ENCODE measurements around the gene CLN6. TPM values are rescaled to one million over a fixed set of nuclear protein-coding genes. Genes with fewer than 3 reads are reported as not detected.
A peak's percentile ranks its signal among the peaks of the same experiment; 100 is the strongest.
"Not testable (repeated sequence)": the region's sequence is repeated elsewhere in the genome, so short reads cannot be mapped to it uniquely, and the experiment has no call there.

The CLN6 gene
- total RNA-seq, 4 donors from 2014 or later = 1.8 to 34.0 (median 13.1) TPM

GRCh38 chr15:68183616-68184315 is 45.8 kb downstream of the CLN6 start:
- no peak for DNase-seq
- Histone ChIP-seq H3K9me3 (no peaks in the 10 kb centered on the region), H3K4me3 (no peak overlapping the region), H3K27me3 (no peaks in the 10 kb centered on the region), H3K36me3 (no peaks in the 10 kb centered on the region), H3K4me1 (peaks cover 0 to 11% of the 10 kb centered on the region in 2 donors), H3K27ac (no peak overlapping the region)
- TF ChIP-seq POLR2A (IDR thresholded peaks at IDR 0.05) = no peak
- TF ChIP-seq, protein P1, sequence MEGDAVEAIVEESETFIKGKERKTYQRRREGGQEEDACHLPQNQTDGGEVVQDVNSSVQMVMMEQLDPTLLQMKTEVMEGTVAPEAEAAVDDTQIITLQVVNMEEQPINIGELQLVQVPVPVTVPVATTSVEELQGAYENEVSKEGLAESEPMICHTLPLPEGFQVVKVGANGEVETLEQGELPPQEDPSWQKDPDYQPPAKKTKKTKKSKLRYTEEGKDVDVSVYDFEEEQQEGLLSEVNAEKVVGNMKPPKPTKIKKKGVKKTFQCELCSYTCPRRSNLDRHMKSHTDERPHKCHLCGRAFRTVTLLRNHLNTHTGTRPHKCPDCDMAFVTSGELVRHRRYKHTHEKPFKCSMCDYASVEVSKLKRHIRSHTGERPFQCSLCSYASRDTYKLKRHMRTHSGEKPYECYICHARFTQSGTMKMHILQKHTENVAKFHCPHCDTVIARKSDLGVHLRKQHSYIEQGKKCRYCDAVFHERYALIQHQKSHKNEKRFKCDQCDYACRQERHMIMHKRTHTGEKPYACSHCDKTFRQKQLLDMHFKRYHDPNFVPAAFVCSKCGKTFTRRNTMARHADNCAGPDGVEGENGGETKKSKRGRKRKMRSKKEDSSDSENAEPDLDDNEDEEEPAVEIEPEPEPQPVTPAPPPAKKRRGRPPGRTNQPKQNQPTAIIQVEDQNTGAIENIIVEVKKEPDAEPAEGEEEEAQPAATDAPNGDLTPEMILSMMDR (IDR thresholded peaks at IDR 0.05) = no peak
- intact Hi-C loops (cut with DNase I; ENCODE audit: low total_unique reads) = no loop called here

GRCh38 chr15:68177742-68178141 is 51.8 kb downstream of the CLN6 start:
- Histone ChIP-seq H3K27me3 (no peaks in the 10 kb centered on the region), H3K9me3 (no peaks in the 10 kb centered on the region), H3K4me3 (no peak overlapping the region), H3K4me1 (no peaks in the 10 kb centered on the region), H3K36me3 (peaks cover 0 to 2% of the 10 kb centered on the region in 2 donors), H3K27ac (peak overlapping the region in 1 of 2 donors; percentile 0)
- no peak for DNase-seq
- TF ChIP-seq POLR2A (IDR thresholded peaks at IDR 0.05) = no peak
- TF ChIP-seq, protein P1 (IDR thresholded peaks at IDR 0.05) = no peak
- intact Hi-C loops (cut with DNase I; ENCODE audit: low total_unique reads) = no loop called here

DNA sequence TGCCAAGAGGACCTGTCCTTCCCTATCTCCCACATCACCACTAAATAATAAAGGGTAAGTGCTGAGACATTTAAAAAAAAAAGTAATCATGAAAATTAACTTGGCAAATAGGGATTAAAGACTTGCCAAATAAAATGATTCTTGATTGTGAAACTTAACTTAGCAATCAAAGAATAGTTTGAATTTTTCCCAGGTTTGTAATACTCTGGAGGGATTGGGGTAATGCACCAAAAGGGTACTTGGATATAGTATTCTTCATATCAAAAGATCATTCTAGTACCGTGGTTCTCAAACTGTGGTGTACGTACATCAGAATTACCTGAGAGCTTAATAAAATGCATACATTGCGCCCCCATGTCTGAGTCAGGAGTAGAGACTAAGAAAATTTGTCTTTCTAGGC is 52.9 kb downstream of the CLN6 start:
- intact Hi-C loops (cut with DNase I; ENCODE audit: low total_unique reads) = no loop called here
- Histone ChIP-seq H3K27ac (no peak overlapping the region), H3K9me3 (no peaks in the 10 kb centered on the region), H3K4me3 (no peak overlapping the region), H3K36me3 (peaks cover 0 to 2% of the 10 kb centered on the region in 2 donors), H3K4me1 (no peaks in the 10 kb centered on the region), H3K27me3 (no peaks in the 10 kb centered on the region)
- TF ChIP-seq, protein P1 (IDR thresholded peaks at IDR 0.05) = no peak
- no peak for DNase-seq

DNA sequence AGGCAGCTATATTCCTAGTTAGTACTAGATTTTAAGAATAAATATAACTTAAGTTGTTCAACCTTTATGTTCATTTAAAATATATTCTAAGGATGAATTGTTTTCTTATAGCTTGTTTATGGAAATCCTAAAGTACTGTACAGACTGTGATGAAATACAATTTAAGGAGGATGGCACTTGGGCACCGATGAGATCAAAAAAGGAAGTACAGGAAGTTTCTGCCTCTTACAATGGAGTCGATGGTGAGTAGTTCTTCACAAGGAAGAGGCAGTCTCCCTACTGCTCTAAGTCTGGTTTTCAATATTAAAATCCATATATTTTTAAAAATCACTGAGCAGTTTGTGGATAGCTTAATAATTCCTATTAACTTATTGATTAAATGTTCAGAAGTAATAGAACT is 54.0 kb downstream of the CLN6 start:
- DNase-seq = no peak
- intact Hi-C loops (cut with DNase I; ENCODE audit: low total_unique reads) = no loop called here
- peaks cover 0 to 2% of the 10 kb centered on the region in 2 donors for H3K36me3 ChIP-seq
- no peaks in the 10 kb centered on the region for H3K27me3 ChIP-seq
- H3K9me3 ChIP-seq = no peaks in the 10 kb centered on the region
- H3K4me1 ChIP-seq = no peaks in the 10 kb centered on the region
- H3K27ac ChIP-seq = no peak overlapping the region
- TF ChIP-seq, protein P1 (IDR thresholded peaks at IDR 0.05) = no peak
- no peak for TF ChIP-seq POLR2A (IDR thresholded peaks at IDR 0.05)
- H3K4me3 ChIP-seq = no peak overlapping the region

DNA sequence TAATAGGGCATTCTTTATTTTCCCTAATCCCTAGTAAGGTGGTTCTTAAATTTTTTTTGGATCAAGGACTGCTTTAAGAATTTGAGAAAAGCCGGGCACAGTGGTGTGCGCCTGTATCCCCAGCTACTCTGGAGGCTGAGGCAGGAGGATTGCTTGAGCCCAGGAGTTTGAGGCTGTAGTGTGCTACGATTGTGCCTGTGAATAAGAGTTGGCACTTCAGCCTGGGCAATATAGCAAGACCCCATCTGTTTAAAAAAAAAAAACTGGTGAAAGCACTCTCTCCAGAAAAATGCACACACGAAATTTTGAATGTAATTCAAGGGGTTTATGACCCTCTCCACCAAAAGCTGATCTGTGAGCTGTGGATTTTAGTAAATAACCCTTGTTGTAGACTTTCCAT is 56.4 kb downstream of the CLN6 start:
- Histone ChIP-seq H3K27me3 (no peaks in the 10 kb centered on the region), H3K36me3 (peaks cover 0 to 2% of the 10 kb centered on the region in 2 donors), H3K27ac (no peak overlapping the region), H3K9me3 (no peaks in the 10 kb centered on the region), H3K4me1 (no peaks in the 10 kb centered on the region), H3K4me3 (no peak overlapping the region)
- TF ChIP-seq POLR2A (IDR thresholded peaks at IDR 0.05) = no peak
- TF ChIP-seq, protein P1 (IDR thresholded peaks at IDR 0.05) = no peak
- intact Hi-C loops (cut with DNase I; ENCODE audit: low total_unique reads) = no loop called here
- no peak for DNase-seq

- H3K4me3 ChIP-seq; H3K9me3 ChIP-seq; DNase-seq; intact Hi-C loops (cut with DNase I; ENCODE audit: low total_unique reads); H3K4me1 ChIP-seq; H3K36me3 ChIP-seq; H3K27ac ChIP-seq; H3K27me3 ChIP-seq: not testable (repeated sequence)
These were observed 57.5 kb downstream of the CLN6 start for GRCh38 chr15:68172037-68172436.
